Karpas-422 (cell line): ENCODE measurements around the gene SNTB2. TPM values are rescaled to one million over a fixed set of nuclear protein-coding genes. Genes with fewer than 3 reads are reported as not detected.
A peak's percentile ranks its signal among the peaks of the same experiment; 100 is the strongest.

Experiments used
- DNase-seq: peaks from one replicate; pipeline ENCODE4 v3.0.0-alpha.2; 2015
- H2AFZ ChIP-seq: fragments of 200-600 bp; sonication (generic); 2 replicates; pipeline ENCODE4 v1.6.1; 2014; ENCODE audit warnings: antibody characterized with exemption, low read length, mixed read lengths
- H3K27ac ChIP-seq: fragments of 200-600 bp; sonication (generic); 2 replicates; pipeline ENCODE4 v1.5.1; 2014; ENCODE audit warnings: mild to moderate bottlenecking, low read length, moderate library complexity
- H3K27me3 ChIP-seq: fragments of 200-600 bp; sonication (generic); 2 replicates; pipeline ENCODE4 v1.6.1; 2014; ENCODE audit warnings: low read length, mixed read lengths
- H3K36me3 ChIP-seq: fragments of 200-600 bp; sonication (generic); 2 replicates; pipeline ENCODE4 v1.6.1; 2014; ENCODE audit warnings: low read length, mixed read lengths; ENCODE audit not compliant: insufficient read depth
- H3K4me1 ChIP-seq: fragments of 200-600 bp; sonication (generic); 2 replicates; pipeline ENCODE4 v1.6.1; 2014; ENCODE audit warnings: mild to moderate bottlenecking, low read length, mixed read lengths
- H3K4me2 ChIP-seq: fragments of 200-600 bp; sonication (generic); 2 replicates; pipeline ENCODE4 v1.6.1; 2014; ENCODE audit warnings: low read length, low read depth, mild to moderate bottlenecking; ENCODE audit not compliant: poor library complexity, severe bottlenecking
- H3K4me3 ChIP-seq: fragments of 200-600 bp; sonication (generic); 2 replicates; pipeline ENCODE4 v1.5.1; 2014; ENCODE audit warnings: mild to moderate bottlenecking, antibody characterized with exemption, low read length, mixed read lengths
- H3K79me2 ChIP-seq: fragments of 200-600 bp; sonication (generic); 2 replicates; pipeline ENCODE4 v1.6.1; 2014; ENCODE audit warnings: mild to moderate bottlenecking, low read length, mixed read lengths
- H3K9ac ChIP-seq: fragments of 200-600 bp; sonication (generic); 2 replicates; pipeline ENCODE4 v1.6.0; 2014; ENCODE audit warnings: low read length
- H3K9me2 ChIP-seq: fragments of 200-600 bp; sonication (generic), shearing (Covaris generic); replicated peaks from 2 replicates; pipeline ENCODE4 v1.6.0; 2014; ENCODE audit warnings: mild to moderate bottlenecking, low read length, moderate library complexity; ENCODE audit not compliant: insufficient read depth
- H3K9me3 ChIP-seq: fragments of 300-700, 200-600 bp; sonication (generic); 2 replicates; pipeline ENCODE4 v1.6.1; 2014; ENCODE audit warnings: low read length, mixed read lengths
- H4K20me1 ChIP-seq: fragments of 200-600 bp; sonication (generic); 2 replicates; pipeline ENCODE4 v1.6.1; 2014; ENCODE audit warnings: mild to moderate bottlenecking, antibody characterized with exemption, low read length, low read depth; ENCODE audit not compliant: insufficient read depth
- total RNA-seq: library from RNA; depleted of rRNA; stranded (reverse); fragments of >200 nt; shearing (Covaris generic); gene quantifications from 2 replicates; pipeline ENCODE4 v1.2.3, GENCODE V29; 2014; ENCODE audit warnings: low replicate concordance

Gene SNTB2
- total RNA-seq, 1 experiment from 2014 or later = 17.7 TPM

GRCh38 chr16:69188236-69188549 is 1.2 kb downstream of the SNTB2 start:
- Histone ChIP-seq H3K9ac (peak overlapping the region; percentile 81), H3K36me3 (peaks cover 6% of the 10 kb centered on the region; the same call in 1 of the 2 replicates), H3K4me1 (peaks cover 43% of the 10 kb centered on the region), H3K4me2 (peak overlapping the region; percentile 96), H2AFZ (no peak overlapping the region), H3K79me2 (peaks cover 56% of the 10 kb centered on the region), H3K27me3 (no peaks in the 10 kb centered on the region), H3K27ac (peak overlapping the region; percentile 75), H3K9me2 (no peaks in the 10 kb centered on the region), H3K4me3 (peak overlapping the region; percentile 78), H3K9me3 (no peaks in the 10 kb centered on the region), H4K20me1 (no peaks in the 10 kb centered on the region)
- peak; percentile 77 for DNase-seq

GRCh38 chr16:69188716-69189115 is 1.8 kb downstream of the SNTB2 start:
- H3K9ac ChIP-seq = peak overlapping the region; percentile 81
- no peaks in the 10 kb centered on the region for H4K20me1 ChIP-seq
- H3K9me3 ChIP-seq = no peaks in the 10 kb centered on the region
- peaks cover 46% of the 10 kb centered on the region for H3K4me1 ChIP-seq
- H3K27me3 ChIP-seq = no peaks in the 10 kb centered on the region
- H3K79me2 ChIP-seq = peaks cover 61% of the 10 kb centered on the region
- peak overlapping the region; percentile 78 for H3K4me3 ChIP-seq
- H3K9me2 ChIP-seq = no peaks in the 10 kb centered on the region
- H3K36me3 ChIP-seq = peaks cover 6% of the 10 kb centered on the region; the same call in 1 of the 2 replicates
- H3K27ac ChIP-seq = peak overlapping the region; percentile 75; the same call in 1 of the 2 replicates
- peak overlapping the region; percentile 96 for H3K4me2 ChIP-seq
- DNase-seq = no peak
- no peak overlapping the region for H2AFZ ChIP-seq

- DNase-seq = no peak
- Histone ChIP-seq H3K9ac (peak overlapping the region; percentile 81), H3K4me1 (peaks cover 59% of the 10 kb centered on the region), H3K36me3 (peaks cover 6% of the 10 kb centered on the region; the same call in 1 of the 2 replicates), H3K9me2 (no peaks in the 10 kb centered on the region), H2AFZ (no peak overlapping the region), H3K79me2 (peaks cover 75% of the 10 kb centered on the region), H3K27me3 (no peaks in the 10 kb centered on the region), H3K9me3 (no peaks in the 10 kb centered on the region), H3K27ac (peak overlapping the region; percentile 12; the same call in 1 of the 2 replicates), H3K4me3 (peak overlapping the region; percentile 78), H3K4me2 (peak overlapping the region; percentile 96), H4K20me1 (no peaks in the 10 kb centered on the region)
Measured at GRCh38 chr16:69190046-69190588, 3.2 kb downstream of the SNTB2 start.

GRCh38 chr16:69190598-69190997 is 3.6 kb downstream of the SNTB2 start:
- Histone ChIP-seq H3K4me1 (peaks cover 64% of the 10 kb centered on the region), H2AFZ (no peak overlapping the region), H3K9me3 (no peaks in the 10 kb centered on the region), H3K27me3 (no peaks in the 10 kb centered on the region), H4K20me1 (no peaks in the 10 kb centered on the region), H3K79me2 (peaks cover 80% of the 10 kb centered on the region), H3K9ac (no peak overlapping the region), H3K27ac (peak overlapping the region; percentile 12; the same call in 1 of the 2 replicates), H3K36me3 (peaks cover 6% of the 10 kb centered on the region; the same call in 1 of the 2 replicates), H3K4me2 (peak overlapping the region; percentile 96), H3K4me3 (no peak overlapping the region), H3K9me2 (no peaks in the 10 kb centered on the region)
- no peak for DNase-seq

GRCh38 chr16:69191136-69191535 is 4.2 kb downstream of the SNTB2 start:
- H2AFZ ChIP-seq = no peak overlapping the region
- no peaks in the 10 kb centered on the region for H4K20me1 ChIP-seq
- peaks cover 85% of the 10 kb centered on the region for H3K79me2 ChIP-seq
- no peak overlapping the region for H3K4me2 ChIP-seq
- H3K27ac ChIP-seq = no peak overlapping the region
- H3K9ac ChIP-seq = no peak overlapping the region
- no peak overlapping the region for H3K4me3 ChIP-seq
- no peaks in the 10 kb centered on the region for H3K9me2 ChIP-seq
- H3K9me3 ChIP-seq = no peaks in the 10 kb centered on the region
- H3K4me1 ChIP-seq = peaks cover 63% of the 10 kb centered on the region
- no peaks in the 10 kb centered on the region for H3K27me3 ChIP-seq
- peaks cover 6% of the 10 kb centered on the region; the same call in 1 of the 2 replicates for H3K36me3 ChIP-seq
- no peak for DNase-seq

- peaks cover 55% of the 10 kb centered on the region for H3K4me1 ChIP-seq
Measured at GRCh38 chr16:69193855-69194254, 6.9 kb downstream of the SNTB2 start.

GRCh38 chr16:69194488-69194887 is 7.5 kb downstream of the SNTB2 start:
- Histone ChIP-seq H3K4me1 (peaks cover 48% of the 10 kb centered on the region), H3K36me3 (peaks cover 6% of the 10 kb centered on the region; the same call in 1 of the 2 replicates), H3K9me3 (no peaks in the 10 kb centered on the region), H3K27ac (no peak overlapping the region), H3K9ac (no peak overlapping the region), H3K4me2 (no peak overlapping the region), H3K27me3 (no peaks in the 10 kb centered on the region), H4K20me1 (no peaks in the 10 kb centered on the region), H3K4me3 (no peak overlapping the region), H2AFZ (no peak overlapping the region), H3K79me2 (peaks cover 99% of the 10 kb centered on the region), H3K9me2 (no peaks in the 10 kb centered on the region)
- DNase-seq = no peak

More at GRCh38 chr16:69193855-69194254, 6.9 kb downstream of the SNTB2 start:
- no peak overlapping the region for H3K27ac ChIP-seq
- no peak for DNase-seq
- H3K9ac ChIP-seq = no peak overlapping the region
- no peaks in the 10 kb centered on the region for H3K9me3 ChIP-seq
- H4K20me1 ChIP-seq = no peaks in the 10 kb centered on the region
- peaks cover 99% of the 10 kb centered on the region for H3K79me2 ChIP-seq
- no peak overlapping the region for H2AFZ ChIP-seq
- H3K4me3 ChIP-seq = no peak overlapping the region
- no peak overlapping the region for H3K4me2 ChIP-seq
- H3K27me3 ChIP-seq = no peaks in the 10 kb centered on the region
- peaks cover 6% of the 10 kb centered on the region; the same call in 1 of the 2 replicates for H3K36me3 ChIP-seq
- no peaks in the 10 kb centered on the region for H3K9me2 ChIP-seq

- H3K79me2 ChIP-seq = peaks cover 99% of the 10 kb centered on the region
Measured at GRCh38 chr16:69195369-69196029, 8.5 kb downstream of the SNTB2 start.

More at GRCh38 chr16:69195369-69196029, 8.5 kb downstream of the SNTB2 start:
- no peaks in the 10 kb centered on the region for H4K20me1 ChIP-seq
- no peak overlapping the region for H3K4me3 ChIP-seq
- no peaks in the 10 kb centered on the region for H3K9me3 ChIP-seq
- H3K27ac ChIP-seq = no peak overlapping the region
- peaks cover 39% of the 10 kb centered on the region for H3K4me1 ChIP-seq
- no peaks in the 10 kb centered on the region for H3K9me2 ChIP-seq
- no peak overlapping the region for H2AFZ ChIP-seq
- no peak overlapping the region for H3K4me2 ChIP-seq
- H3K9ac ChIP-seq = no peak overlapping the region
- H3K36me3 ChIP-seq = peaks cover 6% of the 10 kb centered on the region; the same call in 1 of the 2 replicates
- no peak for DNase-seq
- no peaks in the 10 kb centered on the region for H3K27me3 ChIP-seq
